ENCODE measurements around the gene MYOD1.

DNA sequence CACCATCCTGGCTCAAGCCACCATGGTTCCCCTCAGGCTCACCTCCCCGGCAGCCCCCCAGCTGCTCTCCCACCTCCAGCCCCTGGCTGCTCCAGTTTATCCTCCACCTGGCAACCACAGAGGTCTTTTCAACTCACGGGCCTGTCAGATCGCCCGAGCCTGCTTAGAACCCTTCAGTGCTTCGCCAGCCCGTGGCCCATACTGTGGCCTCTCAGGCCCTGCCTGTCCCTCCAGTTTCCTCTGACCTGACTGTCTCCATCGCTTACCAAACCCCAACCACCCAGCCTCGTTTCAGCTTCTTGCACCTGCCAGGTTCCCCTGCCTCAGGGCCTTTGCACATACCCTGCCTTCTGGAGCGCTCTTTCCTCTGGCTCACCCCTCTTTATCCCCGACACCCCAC, 22.1 kb downstream of the MYOD1 start:
- TF ChIP-seq POLR2AphosphoS5 (IDR thresholded peaks at IDR 0.05; ENCODE audit: low read depth, low read length) (no peak), PAX5 (IDR thresholded peaks at IDR 0.05; ENCODE audit: insufficient read depth, low read length, severe bottlenecking) (no peak), POLR2A (IDR thresholded peaks at IDR 0.05; ENCODE audit: low read depth, low read length) (no peak), TAF1 (IDR thresholded peaks at IDR 0.05; ENCODE audit: low read depth, low read length) (no peak), SPI1 (IDR thresholded peaks at IDR 0.05; ENCODE audit: low read depth, low read length) (no peak), POU2F2 (IDR thresholded peaks at IDR 0.05; ENCODE audit: low read depth, low read length) (no peak)
